Anterior cingulate cortex (tissue), 58 donors: Measurements from ENCODE around the gene NUP210.

Source experiments
- DNase-seq, 58 donors: peaks; one replicate each; lab custom pipeline; 2025; lab: John Stamatoyannopoulos, UW

Gene NUP210

GRCh38 chr3:13280122-13280790 lies 139.9 kb downstream of the NUP210 start:
- DNase-seq = no peak

- DNase-seq = no peak
Observed at GRCh38 chr3:13279532-13279910, 140.6 kb downstream of the NUP210 start.

DNA sequence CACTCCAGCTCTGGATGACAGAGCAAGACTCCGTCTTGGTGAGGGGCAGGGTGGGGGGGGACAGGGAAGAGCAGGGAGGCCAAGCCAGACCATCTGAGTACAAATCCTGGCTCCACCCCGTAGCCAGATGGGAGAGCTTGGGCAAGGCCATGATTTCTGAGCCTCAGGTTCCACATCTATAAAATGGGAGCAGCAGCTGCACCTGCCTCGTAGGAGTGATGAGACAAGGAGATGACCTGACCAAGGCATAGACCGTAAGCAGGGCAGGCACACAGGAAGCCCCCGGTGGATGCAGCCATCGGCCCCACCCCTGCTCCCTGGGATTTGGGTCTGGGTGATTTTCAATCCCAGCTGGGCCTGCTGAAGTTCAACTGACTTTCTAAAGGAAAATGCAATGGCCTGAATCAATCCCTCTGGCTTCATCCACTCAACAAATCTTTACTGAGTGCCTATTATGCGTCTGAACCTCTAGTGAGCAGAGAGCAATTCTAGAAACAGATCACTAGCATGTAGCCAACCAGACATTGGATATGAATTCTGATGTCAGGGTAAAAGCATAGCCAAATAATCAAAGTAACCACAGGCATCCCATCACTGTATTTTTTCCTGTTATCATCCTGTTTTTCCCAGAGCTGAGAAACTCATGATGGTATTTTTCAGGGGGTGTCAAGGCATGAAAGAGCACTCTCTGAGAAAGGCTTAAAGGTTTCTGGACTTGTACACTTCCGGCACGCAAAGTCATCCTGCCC lies 141.2 kb downstream of the NUP210 start:
- DNase-seq = no peak

- DNase-seq = peak in 10 of 58 donors; percentile 21 to 49 (median 38)
Observed at GRCh38 chr3:13277860-13278531, 142.1 kb downstream of the NUP210 start.

DNA sequence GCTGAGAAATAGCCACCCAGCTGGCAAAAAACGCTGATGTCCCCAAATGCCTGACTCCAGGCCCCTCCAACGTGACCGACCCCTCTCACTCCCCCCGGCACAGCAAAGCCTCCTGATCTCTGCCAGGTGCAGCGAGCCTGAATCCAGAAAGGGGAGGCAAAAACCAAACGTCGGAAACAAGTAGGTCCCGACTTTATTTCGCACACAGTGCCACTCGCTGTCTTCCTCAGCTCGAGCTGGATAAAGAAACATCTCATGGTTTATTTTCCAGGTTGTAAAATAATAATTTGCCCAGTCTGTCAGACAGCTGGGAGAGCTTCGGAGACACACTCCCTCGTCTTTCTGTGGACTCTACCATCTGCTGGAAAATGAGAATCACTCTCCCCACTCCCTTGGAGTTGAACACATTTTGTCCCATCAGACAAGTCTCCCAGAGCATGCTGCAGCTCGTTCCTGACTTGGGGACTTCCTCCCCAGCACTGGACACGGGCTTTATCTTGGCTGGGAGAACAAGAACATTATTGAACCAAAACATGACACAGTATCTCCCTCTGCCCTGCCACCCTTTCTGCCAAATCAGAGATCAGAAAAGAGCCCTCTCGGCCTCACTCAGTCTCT lies 142.8 kb downstream of the NUP210 start:
- peak in 12 of 58 donors; percentile 25 to 79 (median 38) for DNase-seq

DNA sequence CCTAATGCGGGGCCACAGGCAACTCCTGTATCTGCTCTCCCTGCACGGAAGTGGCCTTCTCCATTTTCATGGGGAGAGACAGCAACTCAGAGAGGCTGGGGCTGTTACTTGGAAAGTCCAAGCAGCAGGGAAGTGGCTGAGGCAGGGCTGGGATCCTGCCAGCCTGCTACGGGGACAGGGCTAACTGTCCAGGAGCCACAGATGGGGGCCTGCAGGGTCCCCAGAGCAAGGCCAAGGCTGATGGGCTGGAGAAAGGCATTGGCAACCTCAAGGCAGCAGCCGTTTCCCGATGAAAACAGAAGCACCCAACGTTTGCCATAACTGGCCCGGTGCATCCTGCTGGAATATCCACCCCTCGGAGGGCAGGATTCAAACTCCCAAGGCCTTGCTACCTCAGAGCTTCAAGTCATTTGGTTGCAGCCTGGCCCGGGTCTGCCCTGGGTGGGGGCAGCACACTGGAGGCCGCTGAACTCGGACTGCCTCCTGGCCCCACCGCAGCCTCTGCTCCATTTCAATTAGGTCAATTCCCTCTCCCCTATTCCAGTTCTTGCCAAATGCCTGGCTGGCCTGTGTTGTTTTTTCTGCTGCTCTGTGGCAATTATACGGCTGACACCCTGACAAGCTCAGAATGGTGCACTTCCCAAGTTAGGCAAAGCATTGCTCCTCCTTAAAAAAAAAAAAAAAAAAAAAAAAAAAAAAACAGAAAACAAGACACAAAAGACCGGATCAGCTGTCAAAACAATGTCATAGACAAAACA lies 143.5 kb downstream of the NUP210 start:
- peak in 19 of 58 donors; percentile 22 to 63 (median 38) for DNase-seq

DNA sequence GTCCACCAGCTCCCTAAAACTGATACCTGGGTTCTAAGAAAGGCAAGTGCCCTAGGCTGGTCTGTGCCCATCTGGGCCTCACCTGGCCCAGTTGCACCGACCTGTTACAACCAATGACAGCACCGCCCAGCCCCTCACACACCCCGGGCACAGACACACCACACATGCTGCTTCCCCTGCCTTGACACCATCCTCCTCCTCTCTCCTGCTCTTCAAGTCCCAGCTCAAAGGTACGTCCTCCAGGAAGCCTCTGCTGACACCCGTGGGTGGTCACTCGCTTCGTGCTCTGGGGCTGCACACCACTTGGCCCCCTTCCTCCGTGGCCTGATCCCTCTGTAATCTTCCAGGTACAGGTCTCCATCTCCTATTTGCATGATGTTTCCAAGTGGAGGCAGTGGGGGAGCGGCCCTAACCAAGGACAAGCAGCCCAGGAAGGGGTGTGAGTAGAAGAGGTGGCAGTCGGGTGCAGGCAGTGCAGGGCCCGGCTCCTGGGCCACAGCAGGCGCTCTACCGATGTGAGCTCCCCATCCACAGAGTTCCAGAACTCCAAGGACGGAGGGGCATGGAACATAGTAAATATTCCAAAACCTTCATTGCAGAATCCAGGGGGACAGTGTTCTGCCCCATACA lies 144.6 kb downstream of the NUP210 start:
- DNase-seq = no peak

- DNase-seq = peak in 6 of 58 donors; percentile 12 to 33 (median 30)
Observed at GRCh38 chr3:13274551-13275332, 145.4 kb downstream of the NUP210 start.

DNA sequence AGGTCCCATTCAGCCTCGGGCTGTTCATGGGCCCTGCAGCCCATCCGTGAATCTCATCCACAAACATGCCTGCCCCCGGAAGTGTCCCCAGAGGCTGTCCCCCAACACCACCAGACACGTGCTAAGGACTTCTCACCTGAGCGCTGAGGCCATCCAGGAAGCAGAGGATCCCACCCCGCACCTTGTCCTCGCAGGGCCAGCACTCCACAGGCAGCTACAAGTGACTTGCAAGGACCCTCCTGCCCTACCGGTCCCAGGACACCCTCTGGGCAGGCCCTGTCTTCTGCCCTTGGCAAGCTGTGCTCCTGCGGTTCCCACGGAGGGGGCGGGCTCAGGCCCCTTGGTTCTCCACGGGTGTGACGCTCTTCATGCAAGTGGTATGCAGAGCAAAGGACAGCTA lies 146.0 kb downstream of the NUP210 start:
- DNase-seq = no peak

DNA sequence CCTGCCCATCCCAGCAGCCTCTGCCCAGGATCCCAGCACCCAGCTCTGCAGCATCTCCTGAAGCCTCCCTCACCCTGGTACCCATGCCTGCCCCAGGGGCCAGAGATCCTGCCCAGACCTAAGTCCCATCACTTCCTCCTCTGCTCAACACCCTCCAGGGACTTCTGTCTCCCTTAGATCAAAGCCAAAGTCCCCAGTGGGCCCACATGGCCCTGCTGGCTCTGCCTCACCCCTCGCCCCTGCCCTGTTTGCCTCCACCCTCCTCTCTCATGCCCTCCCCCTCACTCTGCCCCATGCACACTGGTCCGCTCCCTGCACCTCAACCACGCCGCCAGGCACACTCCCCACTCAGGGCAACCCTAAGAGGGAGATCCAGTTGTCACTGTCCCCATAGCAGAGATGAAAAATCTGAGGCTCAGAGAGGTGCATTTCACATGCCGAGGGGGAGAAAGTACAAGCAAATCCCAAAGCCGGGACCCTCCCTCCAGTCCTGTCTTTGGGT lies 146.5 kb downstream of the NUP210 start:
- no peak for DNase-seq

- no peak for DNase-seq
Observed at GRCh38 chr3:13272831-13273603, 147.1 kb downstream of the NUP210 start.

GRCh38 chr3:13269711-13270378 lies 150.3 kb downstream of the NUP210 start:
- no peak for DNase-seq

GRCh38 chr3:13268961-13269441 lies 151.1 kb downstream of the NUP210 start:
- peak in 11 of 58 donors; percentile 16 to 70 (median 27) for DNase-seq

DNA sequence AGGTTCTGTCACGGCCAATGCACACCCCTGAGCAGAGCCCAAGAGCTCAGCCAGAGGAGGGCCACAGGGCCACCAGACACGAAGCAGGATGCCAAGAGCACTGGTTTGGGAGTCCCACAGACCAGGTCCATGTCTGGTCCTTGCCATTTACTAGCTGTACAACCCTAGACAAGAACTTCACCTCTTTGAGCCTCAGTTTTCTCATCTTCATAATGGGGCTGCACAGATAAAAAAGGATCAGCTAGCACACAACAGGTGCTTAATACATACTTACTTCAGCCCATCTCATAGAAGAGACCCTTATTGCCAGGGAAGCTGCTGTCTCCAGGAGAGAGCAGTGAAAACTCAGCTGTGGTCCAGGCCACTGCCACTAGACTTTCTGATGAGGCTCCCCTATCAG lies 152.0 kb downstream of the NUP210 start:
- no peak for DNase-seq

GRCh38 chr3:13266651-13267362 lies 153.3 kb downstream of the NUP210 start:
- no peak for DNase-seq
